Esophagus squamous epithelium (tissue), 4 donors: ENCODE data around the gene ZNF35.

Source experiments
- POLR2A ChIP-seq, 4 donors: fragments of 450-650 bp; IDR thresholded peaks; one replicate each; pipeline ENCODE4 v1.6.1; 2017; ENCODE audit warnings: antibody characterized with exemption in 4 of 4, mild to moderate bottlenecking in 4 of 4, moderate library complexity in 3 of 4
- TF ChIP-seq, protein P1 (sequence below), 6 experiments: fragments of 450-650 bp in 4 of 6; fragments of 200-600 bp in 2 of 6; sonication (generic) in 2 of 6; IDR thresholded peaks; one replicate each; pipeline ENCODE4 v1.5.1; 2016 to 2019; ENCODE audit warnings: antibody characterized with exemption in 6 of 6, mild to moderate bottlenecking in 4 of 6, moderate library complexity in 4 of 6

DNA sequence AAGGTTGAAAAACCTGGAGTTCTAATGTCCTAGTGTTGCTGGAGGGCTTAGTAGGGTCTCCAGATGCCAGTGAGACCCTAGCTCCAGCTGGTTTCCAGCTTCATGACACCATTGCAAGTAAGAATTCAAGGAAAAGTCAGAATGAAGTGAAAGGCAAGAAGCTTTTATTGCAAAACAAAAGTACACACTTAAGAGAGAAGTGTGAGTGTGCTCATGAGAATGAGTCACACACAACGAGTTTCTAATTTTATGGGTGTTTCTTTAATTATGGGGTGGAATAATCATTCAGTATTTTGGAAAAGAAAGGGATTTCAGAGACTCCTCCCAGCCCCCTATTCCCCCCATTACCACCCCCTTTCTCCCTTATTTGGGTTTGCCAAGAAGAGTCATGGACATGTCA is 39.4 kb downstream of the ZNF35 start:
- TF ChIP-seq, protein P1, sequence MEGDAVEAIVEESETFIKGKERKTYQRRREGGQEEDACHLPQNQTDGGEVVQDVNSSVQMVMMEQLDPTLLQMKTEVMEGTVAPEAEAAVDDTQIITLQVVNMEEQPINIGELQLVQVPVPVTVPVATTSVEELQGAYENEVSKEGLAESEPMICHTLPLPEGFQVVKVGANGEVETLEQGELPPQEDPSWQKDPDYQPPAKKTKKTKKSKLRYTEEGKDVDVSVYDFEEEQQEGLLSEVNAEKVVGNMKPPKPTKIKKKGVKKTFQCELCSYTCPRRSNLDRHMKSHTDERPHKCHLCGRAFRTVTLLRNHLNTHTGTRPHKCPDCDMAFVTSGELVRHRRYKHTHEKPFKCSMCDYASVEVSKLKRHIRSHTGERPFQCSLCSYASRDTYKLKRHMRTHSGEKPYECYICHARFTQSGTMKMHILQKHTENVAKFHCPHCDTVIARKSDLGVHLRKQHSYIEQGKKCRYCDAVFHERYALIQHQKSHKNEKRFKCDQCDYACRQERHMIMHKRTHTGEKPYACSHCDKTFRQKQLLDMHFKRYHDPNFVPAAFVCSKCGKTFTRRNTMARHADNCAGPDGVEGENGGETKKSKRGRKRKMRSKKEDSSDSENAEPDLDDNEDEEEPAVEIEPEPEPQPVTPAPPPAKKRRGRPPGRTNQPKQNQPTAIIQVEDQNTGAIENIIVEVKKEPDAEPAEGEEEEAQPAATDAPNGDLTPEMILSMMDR (IDR thresholded peaks at IDR 0.05) = no peak
- TF ChIP-seq POLR2A (IDR thresholded peaks at IDR 0.05) = no peak
